Activated B cell treated with CpG ODN at 0.5 μM for 24 hours (primary cell): Measurements from ENCODE around the gene PAM. TPM values are rescaled to one million over a fixed set of nuclear protein-coding genes. Genes with fewer than 3 reads are reported as not detected.

Experiments used
- ATAC-seq: fragments of 200-7000 bp; cut with Tn5 transposase; one replicate; pipeline ENCODE4 v1.10.0; 2021; ENCODE audit warnings: low read depth, mild to moderate bottlenecking, moderate library complexity
- CTCF ChIA-PET: fragments of 350-600 bp; sonication (Branson Sonifier 250); formaldehyde crosslinking; loops from one replicate; lab custom pipeline; 2021; ENCODE audit warnings: antibody characterized with exemption; lab: Charles Lee
- POLR2A ChIA-PET: fragments of 350-600 bp; sonication (Branson Sonifier 250); formaldehyde crosslinking; loops from one replicate; lab custom pipeline; 2021; ENCODE audit warnings: antibody characterized with exemption; lab: Charles Lee
- DNase-seq: peaks from one replicate; pipeline ENCODE4 v3.0.0; 2022
- H3K27ac Mint-ChIP-seq: one replicate; pipeline ENCODE4 v1.8.0; 2020; ENCODE audit warnings: mixed read lengths
- H3K27me3 Mint-ChIP-seq: one replicate; pipeline ENCODE4 v1.8.0; 2021; ENCODE audit warnings: mixed read lengths
- H3K36me3 Mint-ChIP-seq: one replicate; pipeline ENCODE4 v1.8.0; 2021; ENCODE audit warnings: low read depth, mixed read lengths
- H3K4me1 Mint-ChIP-seq: one replicate; pipeline ENCODE4 v1.8.0; 2021; ENCODE audit warnings: mixed read lengths
- H3K4me3 Mint-ChIP-seq: one replicate; pipeline ENCODE4 v1.8.0; 2020; ENCODE audit warnings: mild to moderate bottlenecking, mixed read lengths
- H3K9me3 Mint-ChIP-seq: one replicate; pipeline ENCODE4 v1.8.0; 2020; ENCODE audit warnings: mixed read lengths
- intact Hi-C: fragments of 100-400 bp; cut with micrococcal nuclease; formaldehyde crosslinking; loops from one replicate; pipeline ENCODE4 v1.15.1; 2024
- total RNA-seq: library from RNA; stranded (reverse); gene quantifications from 2 replicates; pipeline ENCODE4 v1.2.3, GENCODE V29; 2022
- TF ChIP-seq, protein P1 (sequence below): fragments of 200-600 bp; IDR thresholded peaks from one replicate; pipeline ENCODE4 v1.8.0; 2022; ENCODE audit warnings: antibody characterized with exemption, mild to moderate bottlenecking

The PAM gene
- total RNA-seq, 1 donor from 2014 or later, result 19.0 TPM

DNA sequence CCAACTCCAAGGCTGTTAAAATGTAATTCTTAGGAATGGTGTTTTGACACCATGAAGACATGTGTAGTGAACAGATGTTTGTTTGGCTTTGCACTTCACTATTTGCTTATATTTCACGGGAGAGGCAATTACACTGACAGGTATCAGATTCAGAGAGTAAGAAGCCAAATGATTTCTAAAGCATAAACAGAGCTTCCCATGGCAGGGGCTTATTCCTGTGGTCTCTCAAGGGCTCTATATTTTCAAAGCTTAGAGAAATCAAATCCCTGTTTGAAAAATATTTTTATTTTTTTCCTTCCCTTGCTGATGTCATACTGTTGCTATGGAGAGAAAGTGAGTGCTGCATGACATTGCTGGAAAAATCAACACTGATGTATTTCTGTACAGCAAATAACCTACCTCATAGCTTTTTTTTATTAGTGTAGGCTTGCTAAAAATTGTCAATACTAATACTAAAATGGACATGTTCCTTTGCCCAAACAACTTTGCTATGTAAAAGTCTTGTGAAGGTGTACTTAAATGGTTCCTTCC, 203.4 kb downstream of the PAM start:
- Mint-ChIP-seq H3K4me3 (no peak overlapping the region), H3K27me3 (no peaks in the 10 kb centered on the region), H3K27ac (no peak overlapping the region), H3K9me3 (no peaks in the 10 kb centered on the region), H3K4me1 (no peaks in the 10 kb centered on the region), H3K36me3 (no peaks in the 10 kb centered on the region)
- DNase-seq, result no peak
- intact Hi-C loops, result no loop called here
- no peak for ATAC-seq
- ChIA-PET POLR2A (no interaction called here), CTCF (no interaction called here)
- TF ChIP-seq, protein P1, sequence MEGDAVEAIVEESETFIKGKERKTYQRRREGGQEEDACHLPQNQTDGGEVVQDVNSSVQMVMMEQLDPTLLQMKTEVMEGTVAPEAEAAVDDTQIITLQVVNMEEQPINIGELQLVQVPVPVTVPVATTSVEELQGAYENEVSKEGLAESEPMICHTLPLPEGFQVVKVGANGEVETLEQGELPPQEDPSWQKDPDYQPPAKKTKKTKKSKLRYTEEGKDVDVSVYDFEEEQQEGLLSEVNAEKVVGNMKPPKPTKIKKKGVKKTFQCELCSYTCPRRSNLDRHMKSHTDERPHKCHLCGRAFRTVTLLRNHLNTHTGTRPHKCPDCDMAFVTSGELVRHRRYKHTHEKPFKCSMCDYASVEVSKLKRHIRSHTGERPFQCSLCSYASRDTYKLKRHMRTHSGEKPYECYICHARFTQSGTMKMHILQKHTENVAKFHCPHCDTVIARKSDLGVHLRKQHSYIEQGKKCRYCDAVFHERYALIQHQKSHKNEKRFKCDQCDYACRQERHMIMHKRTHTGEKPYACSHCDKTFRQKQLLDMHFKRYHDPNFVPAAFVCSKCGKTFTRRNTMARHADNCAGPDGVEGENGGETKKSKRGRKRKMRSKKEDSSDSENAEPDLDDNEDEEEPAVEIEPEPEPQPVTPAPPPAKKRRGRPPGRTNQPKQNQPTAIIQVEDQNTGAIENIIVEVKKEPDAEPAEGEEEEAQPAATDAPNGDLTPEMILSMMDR, result no peak

DNA sequence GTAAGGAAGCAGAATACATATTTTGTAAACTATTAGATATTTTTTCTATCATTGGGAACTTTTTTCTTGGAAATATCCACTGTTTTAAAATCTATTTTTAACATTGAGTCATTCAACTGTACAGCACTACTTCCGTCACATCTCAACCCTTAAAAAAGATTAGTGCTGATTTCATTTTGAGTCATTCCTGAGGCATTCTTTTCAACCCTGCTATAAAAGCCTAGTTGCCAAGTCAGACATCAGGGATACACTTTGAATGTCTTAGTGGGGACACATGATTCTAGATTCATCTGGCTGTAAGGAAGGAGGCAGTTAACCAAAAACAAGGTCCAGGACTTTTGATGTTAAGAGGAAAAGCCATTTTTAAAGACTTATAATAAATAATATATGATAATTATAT, 203.9 kb downstream of the PAM start:
- intact Hi-C loops, result no loop called here
- POLR2A ChIA-PET, result no interaction called here
- H3K4me3 Mint-ChIP-seq, result no peak overlapping the region
- no peaks in the 10 kb centered on the region for H3K36me3 Mint-ChIP-seq
- TF ChIP-seq, protein P1, result no peak
- H3K27ac Mint-ChIP-seq, result no peak overlapping the region
- CTCF ChIA-PET, result no interaction called here
- no peaks in the 10 kb centered on the region for H3K9me3 Mint-ChIP-seq
- no peak for ATAC-seq
- no peak for DNase-seq
- no peaks in the 10 kb centered on the region for H3K4me1 Mint-ChIP-seq
- no peaks in the 10 kb centered on the region for H3K27me3 Mint-ChIP-seq

DNA sequence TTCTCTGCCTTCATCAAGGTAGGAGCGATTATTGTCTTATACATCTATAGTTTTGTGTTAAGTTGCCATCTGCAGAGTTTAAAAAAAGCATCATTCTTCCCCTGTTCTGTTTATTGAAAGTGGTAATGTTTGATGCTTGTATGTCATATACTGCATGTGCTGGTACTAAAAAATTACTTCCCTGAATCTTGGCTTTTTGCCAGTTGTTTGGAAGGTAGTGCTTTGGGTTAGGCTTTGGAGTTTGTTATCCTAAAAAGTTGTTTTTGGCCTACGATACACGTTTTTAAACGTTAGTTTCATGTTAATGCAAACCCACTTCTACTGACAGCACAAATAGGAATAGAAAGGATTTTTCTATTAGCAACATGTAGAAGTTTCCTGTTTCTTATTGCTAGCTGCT, 206.6 kb downstream of the PAM start:
- no peaks in the 10 kb centered on the region for H3K9me3 Mint-ChIP-seq
- intact Hi-C loops, result no loop called here
- ChIA-PET CTCF (no interaction called here), POLR2A (no interaction called here)
- H3K27ac Mint-ChIP-seq, result no peak overlapping the region
- no peaks in the 10 kb centered on the region for H3K36me3 Mint-ChIP-seq
- TF ChIP-seq, protein P1, result no peak
- no peaks in the 10 kb centered on the region for H3K27me3 Mint-ChIP-seq
- no peaks in the 10 kb centered on the region for H3K4me1 Mint-ChIP-seq
- no peak overlapping the region for H3K4me3 Mint-ChIP-seq
- ATAC-seq, result no peak
- DNase-seq, result no peak

DNA sequence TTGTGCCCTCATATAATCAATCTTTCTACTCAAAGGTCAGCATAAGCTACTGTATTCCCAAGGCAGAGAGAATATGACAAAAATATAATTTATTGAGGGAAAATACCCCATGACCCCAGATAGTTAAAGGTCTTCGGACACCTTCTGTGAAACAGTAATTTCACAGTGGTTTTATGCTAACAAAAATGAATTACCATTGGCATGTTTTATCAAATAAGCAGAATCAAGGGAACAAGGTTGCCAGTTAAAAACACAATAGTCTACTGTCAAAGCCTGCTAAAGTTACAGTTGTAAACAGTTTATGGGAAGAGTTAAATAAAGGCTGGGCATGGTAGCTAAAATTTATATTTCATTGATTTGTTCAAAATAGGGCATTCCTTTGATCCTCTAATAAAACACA, 210.5 kb downstream of the PAM start:
- CTCF ChIA-PET, result no interaction called here
- Mint-ChIP-seq H3K27me3 (no peaks in the 10 kb centered on the region), H3K4me1 (no peaks in the 10 kb centered on the region), H3K27ac (no peak overlapping the region), H3K9me3 (no peaks in the 10 kb centered on the region), H3K36me3 (no peaks in the 10 kb centered on the region), H3K4me3 (no peak overlapping the region)
- POLR2A ChIA-PET, result no interaction called here
- intact Hi-C loops, result no loop called here
- DNase-seq (no peak), ATAC-seq (no peak)
- TF ChIP-seq, protein P1, result no peak

DNA sequence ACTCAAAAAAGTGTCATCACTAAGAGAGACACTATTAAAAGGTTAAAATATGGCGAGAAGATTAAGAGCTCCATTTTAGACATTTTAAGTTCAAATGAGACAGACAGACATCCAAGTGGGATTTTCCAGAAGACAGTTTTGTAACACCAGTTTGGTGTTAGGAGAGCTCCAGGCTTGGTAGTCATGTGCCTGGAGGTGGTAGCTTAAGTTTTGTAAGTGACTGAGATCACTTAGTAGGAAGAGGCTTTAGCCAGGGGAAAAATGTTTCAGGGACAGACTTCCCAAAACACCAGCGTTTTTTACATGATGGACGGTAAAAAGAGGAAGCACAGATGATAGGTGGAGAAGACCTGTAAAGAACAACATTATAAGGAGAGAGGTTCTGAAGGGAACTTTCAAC, 214.5 kb downstream of the PAM start:
- Mint-ChIP-seq H3K4me1 (no peaks in the 10 kb centered on the region), H3K27me3 (no peaks in the 10 kb centered on the region), H3K27ac (no peak overlapping the region), H3K4me3 (no peak overlapping the region), H3K36me3 (no peaks in the 10 kb centered on the region), H3K9me3 (no peaks in the 10 kb centered on the region)
- intact Hi-C loops, result loop anchor here (2.0 kb wide), 1 partner anchor 433 kb away; no protein-coding TSS in a partner anchor
- DNase-seq, result no peak
- POLR2A ChIA-PET, result no interaction called here
- no peak for ATAC-seq
- CTCF ChIA-PET, result interaction anchor here (0.7 kb wide), 1 partner anchor 84 kb away, joined by 3 read pairs; no protein-coding TSS in a partner anchor
- TF ChIP-seq, protein P1, result no peak
